SK-N-SH treated with all-trans-retinoic acid at 6 μM for 48 hours (cell line): ENCODE measurements around the gene PAQR6.

ENCODE experiments used
- ARNTL ChIP-seq: fragments of 450-650 bp; formaldehyde crosslinking; IDR thresholded peaks from 2 replicates; pipeline ENCODE4 v1.5.0; 2020; ENCODE audit warnings: low read depth, mild to moderate bottlenecking, moderate library complexity, borderline replicate concordance
- BACH2 ChIP-seq: fragments of 250-450 bp; sonication (Bioruptor Pico); IDR thresholded peaks from 2 replicates; pipeline ENCODE4 v1.9.0; 2021; ENCODE audit warnings: mild to moderate bottlenecking, borderline replicate concordance
- PPARA ChIP-seq: fragments of 250-450 bp; sonication (Bioruptor Pico); IDR thresholded peaks from 2 replicates; pipeline ENCODE4 v1.5.0; 2020; ENCODE audit warnings: mild to moderate bottlenecking, borderline replicate concordance
- SNAI2 ChIP-seq: fragments of 250-450 bp; sonication (Bioruptor Pico); IDR thresholded peaks from 2 replicates; pipeline ENCODE4 v1.5.0; 2020; ENCODE audit warnings: mild to moderate bottlenecking, moderate library complexity
- ZC3H10 ChIP-seq: fragments of 250-450 bp; sonication (Bioruptor Pico); IDR thresholded peaks from 2 replicates; pipeline ENCODE4 v1.5.1; 2021; ENCODE audit warnings: mild to moderate bottlenecking, moderate library complexity
- ZFP3 ChIP-seq: fragments of 250-450 bp; sonication (Bioruptor Pico); IDR thresholded peaks from 2 replicates; pipeline ENCODE4 v1.5.0; 2020; ENCODE audit warnings: mild to moderate bottlenecking, moderate library complexity
- ZFP30 ChIP-seq: fragments of 450-650 bp; formaldehyde crosslinking; IDR thresholded peaks from 2 replicates; pipeline ENCODE4 v1.5.0; 2022; ENCODE audit warnings: mild to moderate bottlenecking, moderate library complexity
- ZNF565 ChIP-seq: fragments of 450-650 bp; formaldehyde crosslinking; conservative IDR thresholded peaks from 2 replicates; pipeline ENCODE4 v1.5.0; 2020; ENCODE audit warnings: low read depth, mild to moderate bottlenecking, moderate library complexity
- ZNF70 ChIP-seq: fragments of 450-650 bp; formaldehyde crosslinking; IDR thresholded peaks from 2 replicates; pipeline ENCODE4 v1.5.0; 2020; ENCODE audit warnings: mild to moderate bottlenecking, moderate library complexity
- ZNF8 ChIP-seq: fragments of 450-650 bp; formaldehyde crosslinking; IDR thresholded peaks from 2 replicates; pipeline ENCODE4 v1.5.0; 2020; ENCODE audit warnings: mild to moderate bottlenecking, moderate library complexity
- TF ChIP-seq, protein P1 (sequence below): fragments of 250-450 bp; sonication (Bioruptor Pico); IDR thresholded peaks from 2 replicates; pipeline ENCODE4 v1.5.1; 2020; ENCODE audit warnings: low read depth, mild to moderate bottlenecking, moderate library complexity
- TF ChIP-seq, protein P2 (sequence below): fragments of 250-450 bp; sonication (Bioruptor Pico); IDR thresholded peaks from 2 replicates; pipeline ENCODE4 v1.5.1; 2021; ENCODE audit warnings: mild to moderate bottlenecking, moderate library complexity
- TF ChIP-seq, protein P3 (sequence below): fragments of 250-450 bp; sonication (Bioruptor Pico); IDR thresholded peaks from 2 replicates; pipeline ENCODE4 v1.8.0; 2020; ENCODE audit warnings: mild to moderate bottlenecking, moderate library complexity, borderline replicate concordance

DNA sequence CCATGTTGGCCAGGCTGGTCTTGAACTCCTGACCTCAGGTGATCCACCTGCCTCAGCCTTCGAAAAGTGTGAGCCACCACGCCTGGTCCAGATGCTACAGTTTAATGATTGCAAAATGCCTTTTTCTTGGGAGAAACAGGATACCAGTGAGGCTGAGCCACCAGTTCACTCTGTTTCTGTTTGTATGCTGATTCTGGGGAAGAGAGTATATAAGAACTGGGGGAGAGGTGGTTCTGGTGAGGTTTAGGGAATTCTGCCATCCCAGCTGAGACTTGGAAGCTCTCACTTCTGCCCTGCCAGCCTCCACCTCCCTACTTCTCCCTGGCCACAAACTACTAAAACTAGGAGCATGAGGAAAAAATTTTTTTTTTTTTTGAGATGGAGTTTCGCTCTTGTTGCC is 43.2 kb downstream of the PAQR6 start:
- TF ChIP-seq ZFP30 (CRISPR knock-in tag) (no peak), ZNF565 (CRISPR knock-in tag) (no peak), ZFP3 (no peak), ARNTL (CRISPR knock-in tag) (no peak), ZNF8 (CRISPR knock-in tag) (no peak), ZNF70 (CRISPR knock-in tag) (no peak), SNAI2 (CRISPR knock-in tag) (no peak), ZC3H10 (CRISPR knock-in tag) (no peak), PPARA (CRISPR knock-in tag) (no peak), BACH2 (CRISPR knock-in tag) (no peak)
- TF ChIP-seq, protein P1, sequence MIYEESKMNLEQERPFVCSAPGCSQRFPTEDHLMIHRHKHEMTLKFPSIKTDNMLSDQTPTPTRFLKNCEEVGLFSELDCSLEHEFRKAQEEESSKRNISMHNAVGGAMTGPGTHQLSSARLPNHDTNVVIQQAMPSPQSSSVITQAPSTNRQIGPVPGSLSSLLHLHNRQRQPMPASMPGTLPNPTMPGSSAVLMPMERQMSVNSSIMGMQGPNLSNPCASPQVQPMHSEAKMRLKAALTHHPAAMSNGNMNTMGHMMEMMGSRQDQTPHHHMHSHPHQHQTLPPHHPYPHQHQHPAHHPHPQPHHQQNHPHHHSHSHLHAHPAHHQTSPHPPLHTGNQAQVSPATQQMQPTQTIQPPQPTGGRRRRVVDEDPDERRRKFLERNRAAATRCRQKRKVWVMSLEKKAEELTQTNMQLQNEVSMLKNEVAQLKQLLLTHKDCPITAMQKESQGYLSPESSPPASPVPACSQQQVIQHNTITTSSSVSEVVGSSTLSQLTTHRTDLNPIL (CRISPR knock-in tag): no peak
- TF ChIP-seq, protein P2, sequence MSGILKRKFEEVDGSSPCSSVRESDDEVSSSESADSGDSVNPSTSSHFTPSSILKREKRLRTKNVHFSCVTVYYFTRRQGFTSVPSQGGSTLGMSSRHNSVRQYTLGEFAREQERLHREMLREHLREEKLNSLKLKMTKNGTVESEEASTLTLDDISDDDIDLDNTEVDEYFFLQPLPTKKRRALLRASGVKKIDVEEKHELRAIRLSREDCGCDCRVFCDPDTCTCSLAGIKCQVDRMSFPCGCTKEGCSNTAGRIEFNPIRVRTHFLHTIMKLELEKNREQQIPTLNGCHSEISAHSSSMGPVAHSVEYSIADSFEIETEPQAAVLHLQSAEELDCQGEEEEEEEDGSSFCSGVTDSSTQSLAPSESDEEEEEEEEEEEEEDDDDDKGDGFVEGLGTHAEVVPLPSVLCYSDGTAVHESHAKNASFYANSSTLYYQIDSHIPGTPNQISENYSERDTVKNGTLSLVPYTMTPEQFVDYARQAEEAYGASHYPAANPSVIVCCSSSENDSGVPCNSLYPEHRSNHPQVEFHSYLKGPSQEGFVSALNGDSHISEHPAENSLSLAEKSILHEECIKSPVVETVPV (CRISPR knock-in tag): no peak
- TF ChIP-seq, protein P3, sequence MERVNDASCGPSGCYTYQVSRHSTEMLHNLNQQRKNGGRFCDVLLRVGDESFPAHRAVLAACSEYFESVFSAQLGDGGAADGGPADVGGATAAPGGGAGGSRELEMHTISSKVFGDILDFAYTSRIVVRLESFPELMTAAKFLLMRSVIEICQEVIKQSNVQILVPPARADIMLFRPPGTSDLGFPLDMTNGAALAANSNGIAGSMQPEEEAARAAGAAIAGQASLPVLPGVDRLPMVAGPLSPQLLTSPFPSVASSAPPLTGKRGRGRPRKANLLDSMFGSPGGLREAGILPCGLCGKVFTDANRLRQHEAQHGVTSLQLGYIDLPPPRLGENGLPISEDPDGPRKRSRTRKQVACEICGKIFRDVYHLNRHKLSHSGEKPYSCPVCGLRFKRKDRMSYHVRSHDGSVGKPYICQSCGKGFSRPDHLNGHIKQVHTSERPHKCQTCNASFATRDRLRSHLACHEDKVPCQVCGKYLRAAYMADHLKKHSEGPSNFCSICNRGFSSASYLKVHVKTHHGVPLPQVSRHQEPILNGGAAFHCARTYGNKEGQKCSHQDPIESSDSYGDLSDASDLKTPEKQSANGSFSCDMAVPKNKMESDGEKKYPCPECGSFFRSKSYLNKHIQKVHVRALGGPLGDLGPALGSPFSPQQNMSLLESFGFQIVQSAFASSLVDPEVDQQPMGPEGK: no peak
